GM21619 (cell line): ENCODE data around the gene LKAAEAR1.

Experiments
- ATAC-seq: cut with Tn5 transposase; IDR thresholded peaks from one replicate; pipeline ENCODE4 v1.9.1; 2021; ENCODE audit not compliant: unreplicated experiment

The LKAAEAR1 gene

DNA sequence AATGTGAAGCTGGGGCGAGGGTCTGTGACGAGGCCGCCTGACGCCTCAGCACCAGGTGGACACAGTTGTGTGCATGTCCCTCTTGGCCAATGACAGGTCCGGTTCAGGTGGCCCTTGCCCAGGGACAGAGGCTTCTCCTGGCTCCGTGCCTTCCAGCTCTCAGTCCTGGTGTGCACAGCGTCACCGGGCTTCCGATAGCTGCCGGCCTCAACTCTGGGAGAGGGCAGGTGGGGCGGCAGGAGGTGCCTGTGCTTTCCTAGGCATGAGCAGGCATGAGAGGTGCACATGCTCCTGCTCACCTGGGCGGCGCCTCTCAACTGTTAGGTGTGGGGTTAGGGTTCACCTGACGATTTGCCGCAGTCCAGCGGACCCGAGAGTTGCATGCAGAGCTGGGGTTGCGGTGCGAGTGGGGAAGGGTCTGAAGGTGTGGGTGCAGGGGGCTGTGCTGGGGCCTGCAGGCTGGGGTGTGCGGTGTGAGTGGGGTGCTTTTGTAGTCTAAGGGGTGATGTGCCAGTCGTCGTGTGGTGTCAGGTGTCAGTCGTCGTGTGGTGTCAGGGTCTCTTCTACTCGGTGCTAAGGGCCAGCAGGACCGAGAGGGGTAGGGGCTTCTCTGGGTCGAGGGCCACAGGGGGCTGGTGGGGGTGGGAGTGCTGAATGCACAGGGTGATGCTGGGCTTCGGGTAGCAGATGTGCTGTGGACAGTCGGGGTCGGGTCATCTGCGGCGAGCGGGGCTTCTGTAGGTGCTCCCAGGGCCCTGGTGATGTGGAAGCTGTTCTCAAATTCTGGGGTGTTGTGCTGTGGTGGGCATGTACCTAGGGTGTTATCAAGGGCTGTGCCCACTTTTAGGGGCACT is 31.0 kb downstream of the LKAAEAR1 start:
- no peak for ATAC-seq

DNA sequence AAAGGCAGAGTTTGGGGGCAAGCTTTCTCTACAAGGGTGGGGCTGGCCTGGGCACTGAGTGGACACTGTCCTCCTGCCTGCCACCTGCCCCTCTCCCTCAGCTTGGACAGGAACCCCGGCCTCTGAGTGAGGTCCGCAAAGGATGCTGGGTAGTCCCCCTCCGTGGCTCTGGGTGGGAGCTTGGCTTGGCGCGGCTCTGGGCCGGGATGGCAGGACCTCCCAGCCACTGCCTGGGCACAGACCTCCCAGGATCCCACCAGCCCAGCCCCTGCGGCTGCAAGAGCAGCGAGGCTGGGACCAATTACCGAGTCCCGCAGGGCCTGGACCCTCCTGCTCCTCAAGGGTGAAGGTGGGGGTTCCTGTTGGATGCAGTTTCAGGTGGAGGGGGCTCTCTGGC is 31.9 kb downstream of the LKAAEAR1 start:
- no peak for ATAC-seq

DNA sequence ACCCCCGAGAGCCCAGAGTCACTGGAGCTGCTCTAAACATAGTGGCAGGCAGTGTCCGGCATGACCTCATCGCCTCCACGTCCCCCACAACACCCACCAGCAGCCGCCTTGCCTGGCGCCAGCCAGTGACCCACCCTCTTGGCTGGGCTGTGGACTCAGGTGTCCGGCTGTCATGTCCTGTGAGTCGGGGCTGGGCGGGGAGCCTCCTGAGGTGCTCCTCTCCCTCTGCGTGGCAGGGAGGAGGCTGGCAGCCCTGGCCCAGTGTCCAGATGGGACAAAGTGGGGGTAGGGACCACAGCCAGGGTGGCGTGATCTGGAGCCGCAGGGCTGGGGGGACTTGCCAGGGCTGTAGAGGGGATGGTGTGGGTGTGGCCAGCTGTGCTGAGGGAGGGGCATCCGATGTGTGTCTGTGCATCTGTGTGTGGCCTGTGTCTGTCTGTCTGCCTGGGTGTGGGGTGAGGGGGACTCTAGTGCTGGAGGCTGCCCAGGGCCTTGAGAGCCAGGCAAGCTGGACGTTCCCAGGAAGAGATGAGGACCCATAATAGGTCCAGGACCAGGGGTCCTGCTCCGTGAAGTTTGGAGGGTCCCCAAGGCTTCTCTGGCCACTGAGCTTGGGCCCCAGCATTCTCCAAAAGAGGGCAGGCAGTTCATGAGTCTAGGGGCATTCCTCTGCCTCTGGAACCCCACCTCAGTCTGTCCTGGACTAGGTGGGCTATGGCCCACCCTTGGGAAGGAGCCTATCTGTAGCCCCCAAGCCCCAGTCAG is 32.5 kb downstream of the LKAAEAR1 start:
- ATAC-seq = no peak

DNA sequence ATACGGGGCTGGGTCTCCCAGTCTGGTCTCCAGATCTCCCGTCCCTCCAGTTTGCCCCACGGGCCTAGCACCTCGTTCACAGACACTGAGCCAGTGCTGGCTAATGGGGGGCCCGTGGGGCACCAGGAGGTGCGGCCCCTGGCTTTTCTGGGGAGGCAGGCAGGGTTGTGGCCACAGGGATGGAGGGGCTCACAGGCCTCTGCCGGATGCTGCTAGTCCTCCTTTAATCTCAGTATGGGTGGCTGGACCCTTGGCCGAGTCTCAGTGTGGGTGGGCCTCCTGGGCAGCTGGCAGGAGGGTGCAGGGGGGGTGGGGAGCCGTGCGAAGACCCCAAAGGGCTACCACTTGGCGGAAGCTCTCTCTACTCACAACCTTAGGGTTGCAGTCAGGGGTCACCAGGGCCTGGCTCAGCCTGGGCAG is 33.2 kb downstream of the LKAAEAR1 start:
- no peak for ATAC-seq

DNA sequence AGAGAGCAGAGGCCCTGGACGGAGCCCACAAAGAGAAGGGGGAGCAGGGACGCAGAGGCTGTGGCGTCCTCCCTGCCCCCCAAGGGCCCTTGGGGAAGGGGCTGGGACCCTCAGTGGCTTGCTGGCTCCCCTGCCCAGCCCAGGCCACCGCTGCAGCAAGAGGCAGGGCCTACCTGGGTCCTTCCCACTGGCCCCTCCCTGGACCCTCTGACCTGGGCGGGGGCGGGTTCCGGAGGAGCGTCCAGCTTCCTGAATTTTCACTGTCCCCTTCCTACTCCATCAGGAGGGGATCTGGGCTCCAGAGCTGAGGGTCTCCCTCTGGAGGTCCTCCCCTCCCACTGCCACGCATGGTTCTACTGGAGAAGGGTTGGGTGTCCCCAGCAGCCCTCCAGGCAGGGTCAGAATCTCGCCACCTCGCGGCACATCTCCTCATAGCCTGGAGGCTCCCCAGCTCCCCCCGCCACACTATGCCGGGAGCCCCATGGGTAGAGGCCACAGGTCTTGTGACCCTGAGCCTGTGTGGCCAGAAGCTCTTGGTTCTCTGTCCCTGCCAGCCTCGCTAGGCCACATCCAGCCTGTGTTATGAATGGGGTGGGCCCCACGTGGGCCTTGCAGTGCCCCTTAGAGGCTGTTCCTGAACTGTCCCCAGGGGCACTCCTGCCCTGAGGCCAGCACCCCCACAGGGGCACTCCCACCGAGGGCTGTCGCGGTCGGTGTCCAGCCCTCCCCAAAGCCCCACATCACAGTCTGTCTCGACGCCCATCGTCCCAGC is 33.8 kb downstream of the LKAAEAR1 start:
- no peak for ATAC-seq

DNA sequence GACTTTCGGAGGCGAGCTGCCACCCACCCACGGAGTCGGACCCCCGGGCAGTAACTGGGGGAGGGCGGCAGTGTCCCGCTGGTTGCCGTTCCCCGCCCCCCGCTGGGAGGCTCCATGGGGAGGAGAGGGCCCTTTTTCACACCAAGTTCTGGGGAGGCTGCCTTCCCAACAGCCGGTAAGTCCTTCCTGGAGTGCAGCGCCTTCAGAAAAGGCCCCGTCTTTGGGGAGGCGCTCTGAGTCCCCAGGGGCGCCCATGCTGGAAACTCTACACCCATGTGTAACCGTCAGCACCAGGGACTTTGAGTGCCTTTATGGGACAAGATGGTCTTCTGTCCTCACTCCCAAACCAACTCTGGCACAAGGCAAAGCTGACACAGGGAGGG is 34.3 kb downstream of the LKAAEAR1 start:
- ATAC-seq = no peak

DNA sequence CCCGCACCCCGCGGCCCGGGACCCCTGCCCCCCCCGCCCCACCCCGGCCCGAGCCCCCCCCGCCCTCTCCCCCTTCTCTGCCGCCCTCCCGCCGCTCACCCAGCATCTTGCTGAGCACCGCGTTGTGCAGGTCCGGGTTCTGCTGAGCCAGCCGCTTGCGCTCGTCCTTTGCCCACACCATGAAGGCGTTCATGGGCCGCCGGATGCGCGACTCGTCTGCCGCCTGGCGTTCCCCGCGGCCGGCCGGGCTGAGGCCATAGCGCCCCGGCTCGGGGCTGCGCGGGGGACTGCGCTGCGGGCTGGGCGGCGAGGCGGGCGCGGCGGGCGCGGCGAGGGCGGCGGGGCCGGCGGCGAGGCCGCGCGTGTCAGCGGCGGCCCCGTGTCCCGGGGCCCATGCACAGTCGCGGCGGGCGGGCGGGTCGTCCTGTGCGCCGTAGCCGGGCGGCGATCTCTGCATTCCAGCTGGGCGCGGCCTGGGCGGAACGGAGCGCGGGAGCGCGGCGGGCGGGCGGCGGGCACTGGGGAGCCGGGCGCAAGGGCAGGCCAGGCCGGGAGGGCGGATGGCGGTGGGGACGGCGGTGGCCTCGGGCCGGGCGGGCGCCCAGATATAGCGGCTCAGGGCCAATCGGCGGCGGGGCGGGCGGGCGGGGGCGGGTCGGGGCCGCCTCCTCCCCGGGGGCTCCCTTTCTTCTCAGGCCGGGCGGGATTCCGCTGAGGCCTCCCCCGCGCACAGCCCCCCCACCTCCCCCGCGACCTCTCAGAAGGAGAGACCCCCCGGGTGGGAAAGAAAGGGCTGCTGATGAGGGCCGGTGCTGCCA is 34.9 kb downstream of the LKAAEAR1 start, which contains the start of gene SOX18:
Gene SOX18, minus strand, starts transcription at position 580 of the 818 bp plus-strand sequence. Its CDS starts 123 bp downstream, at position 457.
- no peak for ATAC-seq

DNA sequence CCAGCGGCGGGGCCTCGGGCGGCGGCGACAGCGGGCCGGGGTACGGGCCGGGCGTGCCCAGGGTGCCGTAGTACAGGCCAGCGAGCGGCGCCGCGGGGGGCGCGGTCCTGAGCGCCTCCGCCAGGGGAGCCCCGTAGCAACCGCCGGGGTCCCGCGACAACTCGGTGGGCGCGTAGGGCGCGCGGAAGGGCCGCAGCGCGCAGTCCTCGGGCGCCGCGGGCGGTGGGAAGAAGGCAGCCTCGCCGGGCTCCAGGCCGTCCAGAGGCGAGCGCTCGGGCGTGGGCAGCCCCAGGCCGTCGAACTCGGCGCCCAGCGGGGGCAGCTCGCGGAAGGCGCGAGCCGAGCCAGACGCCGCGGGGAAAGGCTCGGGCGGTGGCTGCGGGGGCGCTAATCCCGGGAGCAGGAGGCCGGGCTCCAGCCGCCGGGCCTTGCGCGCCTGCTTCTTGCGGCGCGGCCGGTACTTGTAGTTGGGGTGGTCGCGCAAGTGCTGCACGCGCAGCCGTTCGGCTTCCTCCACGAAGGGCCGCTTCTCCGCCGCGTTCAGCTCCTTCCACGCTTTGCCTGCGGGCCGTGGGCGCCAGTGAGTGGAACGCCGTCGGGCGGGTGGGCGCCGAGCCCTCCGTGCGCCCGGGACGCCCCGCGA is 35.7 kb downstream of the LKAAEAR1 start:
- ATAC-seq = no peak

DNA sequence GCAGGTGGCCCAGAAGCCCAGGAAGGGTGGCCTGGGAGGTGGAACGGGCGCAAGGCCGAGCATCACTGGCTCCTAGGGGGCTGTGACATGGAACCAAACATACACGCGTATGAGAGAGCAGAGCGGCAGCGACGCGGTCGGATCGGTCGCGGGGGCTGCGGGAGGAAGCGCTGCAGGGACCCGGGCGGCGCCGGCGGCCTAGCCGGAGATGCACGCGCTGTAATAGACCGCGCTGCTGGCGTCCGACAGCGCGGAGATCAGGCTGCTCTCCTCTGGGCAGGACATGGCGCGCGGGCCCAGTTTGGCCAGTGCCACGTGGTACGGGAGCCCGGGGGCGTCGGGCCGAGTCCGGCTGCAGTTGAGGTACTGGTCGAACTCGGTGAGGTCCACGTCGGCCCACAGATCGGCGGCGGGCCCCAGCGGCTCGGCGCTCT is 36.2 kb downstream of the LKAAEAR1 start:
- ATAC-seq = no peak

DNA sequence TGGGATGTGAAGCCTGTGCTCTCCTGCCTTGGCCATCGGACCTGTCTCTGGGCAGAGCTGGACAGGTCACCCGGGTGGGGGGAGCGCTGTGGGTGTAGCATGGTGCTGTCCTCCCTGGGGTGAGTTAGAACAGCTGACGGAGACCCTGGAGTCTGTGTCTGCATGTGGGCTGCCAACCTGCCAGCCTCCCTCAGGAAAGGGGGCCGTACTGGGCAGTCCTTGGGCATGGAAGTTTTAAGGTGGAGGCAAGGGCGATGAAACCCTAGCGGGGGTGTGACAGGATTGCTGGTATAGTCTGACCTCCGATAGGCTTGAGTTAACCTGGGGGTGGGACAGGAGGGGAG is 37.2 kb downstream of the LKAAEAR1 start:
- no peak for ATAC-seq

DNA sequence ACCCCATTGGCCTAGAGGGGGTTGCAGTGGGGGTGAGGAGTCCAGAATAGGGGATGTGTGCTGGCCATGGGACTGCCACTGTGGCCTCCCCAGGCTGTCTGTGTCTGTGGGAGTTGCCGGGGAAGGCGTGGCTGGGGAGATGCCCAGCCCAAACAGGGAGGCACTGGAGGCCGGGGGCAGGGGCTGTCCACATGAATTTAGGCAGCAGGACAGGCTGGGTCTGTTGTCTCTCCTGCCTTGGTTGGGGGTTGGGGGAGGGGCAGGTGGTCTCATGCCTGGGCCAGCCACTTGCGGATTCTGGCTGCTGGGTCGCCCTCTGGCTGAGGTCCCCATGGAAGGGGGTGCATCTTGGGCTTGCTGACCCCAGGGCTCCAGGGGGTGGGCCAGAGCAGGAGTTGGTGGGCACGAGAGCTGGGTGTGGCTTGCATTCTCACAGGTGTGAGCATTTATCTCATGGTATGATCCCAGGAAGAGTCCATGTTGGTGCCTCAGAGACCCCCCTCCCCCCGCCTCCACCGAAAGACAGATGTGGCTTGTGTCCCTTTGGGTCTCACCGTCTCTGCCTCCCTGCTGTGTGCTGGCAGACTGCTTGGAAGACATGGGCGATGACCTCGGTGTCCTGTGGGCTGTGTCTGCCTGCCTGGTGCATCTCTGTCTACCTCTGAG is 38.7 kb downstream of the LKAAEAR1 start:
- ATAC-seq = no peak

DNA sequence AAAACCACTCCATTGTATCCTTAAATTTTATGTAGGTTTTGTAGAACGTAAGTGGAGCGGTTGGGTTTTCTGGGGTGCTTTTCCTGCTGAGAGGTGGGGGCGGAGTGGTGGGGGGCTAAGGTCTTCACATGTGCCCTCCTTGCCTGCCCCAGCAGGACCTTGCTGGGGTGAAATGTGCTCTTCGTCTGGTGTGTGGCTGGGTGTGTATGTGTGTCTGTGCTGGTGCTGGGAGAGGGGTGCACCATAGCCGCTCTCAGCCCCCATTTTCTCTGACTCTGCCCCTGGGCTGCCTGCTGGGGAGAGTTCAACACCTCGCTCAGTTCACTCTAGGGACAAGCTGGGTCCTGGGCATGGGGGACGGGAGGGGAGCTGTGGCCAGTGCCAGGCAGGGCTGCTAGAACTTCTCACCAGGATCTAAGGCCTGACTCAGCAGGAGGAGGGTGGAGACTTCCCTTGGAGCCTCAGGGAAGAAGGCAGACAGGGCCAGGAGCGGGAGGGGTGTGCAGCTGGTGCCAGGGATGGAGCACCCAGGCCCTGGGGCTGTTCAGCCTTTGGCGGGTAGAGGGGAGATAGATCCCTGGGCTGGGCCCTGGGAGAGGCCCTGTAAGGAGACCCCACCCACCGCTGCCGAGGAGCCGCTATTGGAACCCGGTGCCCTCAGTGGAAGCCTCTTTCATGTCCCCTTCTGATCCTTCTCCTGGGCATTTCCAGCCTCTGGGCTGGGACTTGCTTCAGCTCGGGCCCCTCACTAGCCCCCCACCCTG is 39.5 kb downstream of the LKAAEAR1 start:
- no peak for ATAC-seq

DNA sequence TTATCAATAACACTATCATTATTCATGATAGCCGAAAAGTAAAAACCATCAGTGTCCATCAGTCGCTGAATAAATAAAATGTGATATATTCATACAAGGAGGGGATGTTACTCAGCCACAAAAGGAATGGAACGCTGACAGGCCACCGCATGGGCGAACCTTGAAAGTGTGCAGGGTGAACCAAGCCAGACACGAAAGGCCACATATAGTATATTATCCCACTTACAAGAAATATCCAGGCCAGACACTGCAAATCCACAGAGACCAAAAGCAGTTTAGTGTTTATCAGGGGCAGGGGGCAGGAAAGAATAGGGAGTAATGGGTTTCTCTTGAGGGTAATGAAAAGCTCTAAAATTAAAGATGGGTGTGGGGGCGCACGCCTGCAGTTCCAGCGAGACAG is 40.4 kb downstream of the LKAAEAR1 start:
- no peak for ATAC-seq

DNA sequence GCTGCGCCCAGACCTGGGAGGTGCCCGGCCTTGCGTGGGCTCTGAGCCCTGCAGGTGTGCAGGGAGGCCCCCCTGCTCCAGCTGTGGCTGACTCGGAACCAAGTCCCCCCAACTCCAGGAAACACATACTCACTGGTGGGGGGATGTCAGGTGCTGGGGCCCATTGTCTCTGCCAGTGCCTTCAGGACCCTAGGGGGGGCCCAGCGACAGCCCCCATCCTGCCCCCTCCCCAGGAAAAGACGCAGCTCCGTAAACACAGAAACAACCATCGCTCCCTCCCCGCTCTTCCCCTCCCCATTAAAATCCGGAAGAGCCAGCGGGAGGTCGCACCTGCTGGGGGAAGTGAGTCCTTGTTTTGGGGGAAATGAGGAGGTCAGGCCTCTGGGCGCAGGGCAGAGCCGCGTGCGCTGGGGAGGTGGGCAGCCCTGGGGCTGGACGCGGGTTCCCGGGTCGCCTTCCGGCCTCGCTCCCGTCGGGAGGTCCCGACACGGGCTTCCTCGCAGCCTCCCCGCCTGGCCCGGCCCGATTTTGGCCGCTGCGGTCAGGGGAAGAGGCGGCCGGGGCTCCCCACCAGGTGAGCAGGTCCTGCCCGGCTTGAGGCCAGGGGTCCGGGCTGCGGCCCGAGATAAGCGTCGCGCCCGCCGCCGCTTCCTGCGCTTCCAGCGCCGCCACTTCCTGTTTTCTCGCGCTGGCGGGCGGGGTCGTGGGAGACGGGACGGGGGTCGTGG is 42.0 kb downstream of the LKAAEAR1 start:
- no peak for ATAC-seq

DNA sequence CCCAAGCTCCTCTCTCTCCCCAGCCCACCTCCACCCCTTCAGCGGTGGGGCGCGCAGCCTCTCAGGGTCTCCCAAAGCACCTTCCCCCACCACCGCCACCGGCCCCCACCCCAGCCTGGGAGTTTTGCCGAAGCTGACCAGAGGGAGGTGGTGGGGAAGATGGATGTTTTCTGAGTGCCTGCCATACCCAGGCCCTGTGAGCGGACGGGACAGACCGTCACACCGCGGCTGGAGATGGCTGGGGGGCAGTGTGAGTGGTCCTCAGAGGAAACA is 42.5 kb downstream of the LKAAEAR1 start:
- no peak for ATAC-seq

DNA sequence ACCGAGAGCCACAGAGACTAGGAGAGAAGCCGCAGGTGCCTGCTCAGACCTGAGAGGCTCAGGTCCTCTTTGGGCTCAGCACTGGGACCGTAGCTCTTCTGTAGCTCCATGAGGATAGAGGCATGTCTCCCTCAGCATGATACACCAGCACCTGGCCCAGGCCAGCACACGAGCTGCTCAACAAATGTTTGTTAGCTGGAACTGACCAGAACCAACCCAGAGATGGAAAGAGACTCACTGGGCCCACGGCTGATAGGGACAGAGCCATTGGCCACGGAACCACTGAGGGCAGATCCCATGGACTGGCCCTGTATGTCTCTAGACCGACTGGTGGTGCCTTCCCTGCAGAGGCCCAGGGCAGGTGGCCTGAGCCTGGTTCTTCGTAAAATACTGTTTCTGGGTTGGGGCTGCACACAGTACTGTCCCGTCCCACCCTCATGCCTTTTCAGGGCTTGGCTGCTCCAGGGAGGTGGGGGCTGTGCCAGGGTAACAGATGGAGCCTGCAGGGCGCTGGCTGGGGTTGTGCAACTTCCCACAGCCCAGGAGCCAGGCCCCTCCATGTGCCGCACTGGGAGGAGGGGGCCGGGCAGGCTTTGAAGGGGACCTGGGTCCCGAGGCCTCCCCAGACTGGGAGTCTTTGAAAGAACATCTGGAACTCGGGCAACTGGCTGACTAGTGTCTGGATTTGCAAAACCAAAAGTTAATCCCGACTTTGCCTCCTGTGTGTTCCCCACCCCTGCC is 43.0 kb downstream of the LKAAEAR1 start:
- ATAC-seq = no peak

DNA sequence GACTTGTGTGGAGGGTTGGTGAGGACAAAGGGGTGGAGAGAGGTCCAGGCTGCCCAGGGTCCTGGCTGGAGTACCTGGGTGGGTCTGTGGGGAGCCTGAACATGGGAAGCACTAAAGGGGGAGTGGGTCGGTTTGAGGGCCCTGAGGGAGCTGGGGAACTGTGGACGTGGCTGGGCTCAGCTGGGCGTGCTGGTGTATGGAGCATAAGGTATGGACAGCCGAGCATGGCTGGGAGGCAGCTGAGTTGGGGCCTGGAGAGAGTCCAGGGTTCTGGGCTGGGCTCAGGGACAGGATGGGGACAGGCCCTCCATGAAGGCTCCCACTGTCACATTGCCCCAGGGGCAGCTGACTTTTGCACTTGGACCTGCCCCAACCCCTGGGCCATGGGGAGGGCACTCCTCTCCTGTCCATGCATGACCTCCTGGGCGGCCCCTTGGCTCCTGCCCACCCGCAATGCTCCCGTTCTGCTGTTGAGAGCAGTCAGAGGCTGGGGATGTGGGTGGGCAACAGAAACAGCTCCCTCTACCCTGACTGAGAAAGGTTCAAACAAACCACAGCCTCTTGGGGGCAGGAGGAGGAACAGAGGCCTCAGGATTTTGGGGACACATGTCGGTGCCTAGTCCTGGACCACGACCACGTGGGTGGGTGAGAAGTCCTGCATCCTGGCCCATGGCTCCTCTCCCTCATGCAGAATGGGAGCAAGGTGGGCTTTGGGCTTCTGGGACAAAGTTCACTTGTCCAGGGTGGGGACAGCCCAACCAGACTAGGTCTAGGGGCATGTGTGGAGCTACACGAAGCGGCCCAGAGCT is 43.8 kb downstream of the LKAAEAR1 start:
- ATAC-seq = no peak
